Left renal cortex interstitium (tissue), 4 donors: Measurements from ENCODE around the gene FBXW11. TPM values are rescaled to one million over a fixed set of nuclear protein-coding genes. Genes with fewer than 3 reads are reported as not detected.
"Not testable (repeated sequence)": the region's sequence is repeated elsewhere in the genome, so short reads cannot be mapped to it uniquely, and the experiment has no call there.

Source experiments
- DNase-seq, 4 donors: peaks; one replicate each; pipeline ENCODE4 v3.0.0-alpha.2; 2013; ENCODE audit warnings: low read depth in 4 of 4, low spot score in 2 of 4, missing footprints in 1 of 4
- polyA plus RNA-seq, 4 donors: library from polyadenylated mRNA; unstranded; fragments of 120-200 nt; gene quantifications; one replicate each; pipeline ENCODE4 v1.2.1, GENCODE V29; 2013; ENCODE audit not compliant: insufficient read length in 4 of 4

The FBXW11 gene
- polyA plus RNA-seq, 4 donors: 51.0 to 58.7 (median 55.5) TPM

DNA sequence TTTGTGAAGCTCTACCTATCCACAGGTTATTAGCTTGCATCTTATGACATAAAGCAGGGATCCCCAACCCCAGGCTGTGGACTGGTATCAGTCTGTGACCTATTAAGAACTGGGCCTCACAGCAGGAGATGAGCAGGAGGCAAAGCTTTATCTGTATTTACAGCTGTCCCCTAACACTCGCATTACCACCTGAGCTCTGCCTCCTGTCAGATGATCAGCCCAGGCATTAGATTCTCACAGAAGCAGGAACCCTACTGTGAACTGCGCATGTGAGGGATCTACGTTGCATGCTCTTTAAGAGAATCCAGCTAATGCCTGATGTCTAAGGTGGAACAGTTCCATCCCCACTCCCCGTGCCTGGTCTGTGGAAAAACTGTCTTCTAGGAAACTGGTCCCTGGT, 19.7 kb downstream of the FBXW11 start:
- no peak for DNase-seq

DNA sequence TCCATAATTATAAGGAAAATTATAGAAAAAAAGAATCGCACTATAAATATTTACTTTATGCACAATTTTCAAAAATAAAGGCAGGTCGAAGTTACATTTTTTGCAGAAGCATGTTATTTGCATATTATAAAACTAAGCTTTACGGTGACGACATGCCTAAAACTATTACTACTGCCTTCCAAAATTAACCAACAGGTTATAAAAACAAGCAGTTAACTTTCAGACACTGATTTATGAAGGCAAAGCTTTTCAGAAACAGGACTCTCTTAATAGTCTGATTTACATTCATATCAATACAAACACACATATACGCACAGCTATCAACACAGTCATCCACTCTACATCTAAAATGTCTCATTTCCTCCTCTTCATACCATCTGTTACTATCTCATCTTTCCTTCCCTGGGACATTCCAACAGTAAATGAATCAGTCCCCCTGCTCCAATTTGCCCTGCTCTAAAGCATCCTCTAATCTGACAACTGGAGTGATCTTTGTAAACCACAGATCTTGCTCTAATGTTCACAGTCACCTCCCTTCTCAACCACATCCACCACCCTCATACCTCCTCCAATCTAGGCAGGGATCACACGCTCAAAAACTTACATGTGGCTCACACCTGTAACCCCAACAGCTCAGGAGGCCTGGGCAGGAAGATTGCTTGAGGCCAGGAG, 21.6 kb downstream of the FBXW11 start:
- no peak for DNase-seq

DNA sequence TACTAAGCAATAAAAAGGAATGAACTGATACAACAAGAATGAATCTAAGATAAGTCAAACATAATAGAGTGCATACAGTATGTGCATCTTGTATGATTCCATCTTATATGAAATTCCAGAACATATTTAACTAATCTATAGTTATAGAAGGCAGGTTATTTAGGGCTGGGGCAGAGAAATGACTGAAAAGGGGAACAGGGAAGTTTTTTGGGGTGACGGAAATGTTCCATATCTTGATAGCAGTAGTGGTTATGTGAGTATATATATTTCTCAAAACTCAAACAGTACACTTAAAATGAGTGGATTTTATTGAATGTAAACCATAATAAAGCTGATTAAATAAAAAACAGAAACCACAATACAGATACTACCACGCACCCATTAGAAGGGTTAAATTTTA, 24.6 kb downstream of the FBXW11 start:
- no peak for DNase-seq

DNA sequence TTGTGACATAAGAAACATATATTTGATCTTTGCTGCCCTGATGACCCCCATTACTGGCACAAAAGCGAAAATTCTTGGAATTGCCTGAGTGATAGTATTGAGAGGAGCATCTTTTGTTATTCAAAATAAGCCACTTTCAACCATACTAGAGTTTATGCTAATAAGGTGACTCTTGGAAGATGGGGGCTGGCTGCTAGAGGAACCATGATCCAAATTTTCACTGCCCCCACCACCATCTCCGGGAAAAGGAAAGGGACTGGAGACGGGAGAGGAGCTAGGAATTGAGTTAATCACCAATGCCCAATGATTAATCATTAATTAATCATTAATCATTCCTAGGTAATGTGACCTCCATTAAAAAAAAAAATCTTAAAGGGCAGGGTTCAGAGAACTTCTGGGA, 25.6 kb downstream of the FBXW11 start:
- DNase-seq: no peak

DNA sequence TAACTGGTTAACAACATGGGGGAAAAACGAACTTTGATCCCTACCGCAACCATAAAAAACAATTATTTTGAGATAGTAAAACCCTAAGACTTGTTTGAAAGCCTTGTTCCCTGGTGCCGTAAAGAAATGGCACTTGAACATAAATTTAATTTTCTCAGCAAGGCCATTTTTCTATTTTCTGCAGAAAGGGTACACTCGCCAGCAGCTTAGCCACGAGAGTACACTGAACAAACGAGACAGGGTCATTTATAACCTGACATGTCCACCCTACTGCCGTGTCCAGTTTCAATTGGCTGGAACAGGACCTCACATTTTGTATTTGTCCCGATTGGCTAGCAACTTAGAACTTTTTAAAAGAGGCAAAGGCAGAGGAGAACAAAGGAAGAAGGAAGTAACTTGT, 26.8 kb downstream of the FBXW11 start:
- DNase-seq: no peak

DNA sequence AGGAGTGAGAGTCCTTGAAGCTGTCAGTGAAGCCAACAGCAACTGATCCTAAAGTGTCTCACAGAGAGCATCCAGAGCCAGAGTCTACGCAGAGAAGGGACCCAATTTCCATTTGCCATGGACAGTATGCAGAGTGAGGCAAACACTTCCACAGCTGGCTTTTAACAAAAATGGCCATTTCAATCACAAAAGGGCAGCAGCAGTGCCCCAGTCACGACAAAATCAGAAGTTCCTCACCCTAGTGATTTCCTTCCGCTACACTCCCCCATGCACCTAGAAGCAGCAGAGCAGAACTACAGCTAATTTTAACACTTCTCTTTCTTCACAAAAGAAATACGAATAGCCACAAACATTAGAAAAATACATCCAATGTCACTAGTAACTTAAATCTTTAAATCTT, 27.9 kb downstream of the FBXW11 start:
- no peak for DNase-seq

DNA sequence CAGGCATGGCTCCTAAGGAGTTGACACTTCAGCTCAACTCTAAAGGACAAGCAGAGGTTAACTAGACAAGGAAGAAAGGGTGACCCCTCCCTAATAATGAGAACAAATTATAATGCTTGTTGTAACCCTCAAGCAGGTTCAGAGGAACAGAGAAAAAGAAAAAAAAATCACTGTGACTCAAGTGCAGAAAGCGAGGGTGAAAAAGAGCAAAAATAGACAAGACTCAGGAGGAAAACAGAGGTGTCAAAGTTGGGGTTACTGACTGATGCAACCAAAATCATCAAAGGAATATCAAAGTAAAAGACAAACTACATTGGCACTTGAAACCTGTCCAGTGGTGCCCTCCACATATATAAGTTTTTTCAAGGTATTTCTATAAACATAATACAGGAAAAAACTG, 28.4 kb downstream of the FBXW11 start:
- DNase-seq: no peak

DNA sequence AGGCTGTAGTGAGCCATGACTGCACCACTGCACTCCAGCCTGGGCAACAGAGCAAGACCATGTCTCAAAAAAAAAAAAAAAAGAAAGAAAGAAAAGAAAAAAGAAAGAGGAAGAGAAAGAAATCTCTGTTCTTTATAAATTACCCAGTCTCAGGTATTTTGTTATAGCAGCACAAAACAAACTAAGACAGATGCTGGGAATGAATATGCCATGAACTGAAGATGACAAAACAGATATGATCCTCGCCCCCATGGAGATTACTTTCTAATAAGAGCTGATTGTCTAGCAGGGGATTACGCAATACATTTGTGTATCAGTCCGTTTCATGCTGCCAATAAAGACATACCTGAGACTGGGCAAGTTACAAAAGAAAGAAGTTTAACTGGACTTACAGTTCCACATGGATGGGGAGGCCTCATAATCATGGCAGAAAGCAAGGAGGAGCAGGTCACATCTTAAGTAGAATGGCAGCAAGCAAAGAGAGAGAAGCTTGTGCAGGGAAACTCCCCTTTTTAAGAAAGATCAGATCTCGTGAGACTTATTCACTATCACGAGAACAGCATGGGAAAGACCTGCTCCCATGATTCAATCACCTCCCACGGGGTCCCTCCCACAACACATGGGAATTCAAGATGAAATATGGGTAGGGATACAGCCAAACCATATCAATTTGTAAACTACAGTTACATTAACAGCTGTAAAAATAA, 29.0 kb downstream of the FBXW11 start:
- not testable (repeated sequence) for DNase-seq

DNA sequence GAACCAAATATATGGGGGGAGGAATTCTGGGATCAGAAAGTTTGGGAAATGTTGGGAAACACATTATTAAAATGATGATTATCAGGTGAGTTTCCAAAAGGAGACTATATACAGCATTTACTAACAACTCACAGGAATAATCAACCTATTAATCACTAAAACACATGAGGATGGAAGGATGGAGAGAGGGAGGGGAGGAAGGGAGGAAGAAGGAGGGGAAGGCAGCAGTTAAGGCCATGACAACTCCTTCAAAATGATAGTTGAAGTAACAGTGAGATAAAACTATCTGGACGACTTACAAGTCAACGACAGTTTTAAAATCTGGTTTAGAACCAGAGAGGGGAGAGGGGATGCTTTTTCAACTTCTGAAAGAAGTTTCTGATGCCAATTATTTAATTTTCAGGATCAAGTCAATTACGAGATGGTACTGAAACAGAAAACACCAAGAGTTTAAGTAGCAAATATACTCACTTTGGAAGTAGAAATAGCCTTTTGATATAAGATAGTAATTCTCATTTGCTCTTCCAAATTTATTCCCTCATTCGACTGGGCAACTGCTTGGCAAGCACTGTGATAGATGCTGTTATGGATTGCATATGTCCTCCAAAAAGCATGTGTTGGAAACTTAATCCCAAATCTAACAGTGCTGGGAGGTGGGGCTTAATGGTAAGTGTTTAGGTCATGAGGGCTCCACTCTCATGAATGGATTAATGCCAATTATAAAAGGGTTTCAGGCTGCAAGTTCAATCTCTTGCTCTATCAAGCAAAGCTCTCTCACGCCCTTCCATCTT, 30.4 kb downstream of the FBXW11 start:
- DNase-seq: no peak

DNA sequence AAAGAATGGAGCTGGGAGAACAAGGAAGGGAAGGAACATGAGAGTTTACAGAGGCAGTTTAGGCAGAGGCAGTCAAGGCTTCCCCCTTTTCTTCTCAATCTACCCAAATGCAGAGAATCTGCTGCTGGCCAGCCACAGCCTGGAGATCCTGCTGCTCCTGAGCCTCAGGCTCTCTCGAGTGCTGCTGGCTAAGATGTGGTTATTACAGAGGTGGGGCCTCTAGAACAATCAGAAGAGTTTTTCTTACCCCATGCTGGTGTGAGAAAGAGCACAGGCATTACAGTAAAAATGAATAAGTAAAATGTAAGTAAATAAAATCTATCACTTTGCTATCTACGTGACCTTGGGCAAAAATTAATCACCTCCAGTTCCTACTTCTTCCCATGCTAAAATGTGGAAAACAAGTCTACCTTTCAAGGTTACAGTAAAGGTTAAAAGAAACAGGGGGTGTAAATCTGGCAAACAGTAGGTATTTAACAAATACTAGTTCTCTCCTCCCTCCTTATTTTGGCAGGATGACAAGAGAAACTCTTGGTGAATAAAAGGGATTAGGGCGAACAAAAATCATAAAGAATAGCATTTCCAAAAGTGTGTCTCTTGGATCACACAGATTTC, 31.1 kb downstream of the FBXW11 start:
- DNase-seq: no peak

DNA sequence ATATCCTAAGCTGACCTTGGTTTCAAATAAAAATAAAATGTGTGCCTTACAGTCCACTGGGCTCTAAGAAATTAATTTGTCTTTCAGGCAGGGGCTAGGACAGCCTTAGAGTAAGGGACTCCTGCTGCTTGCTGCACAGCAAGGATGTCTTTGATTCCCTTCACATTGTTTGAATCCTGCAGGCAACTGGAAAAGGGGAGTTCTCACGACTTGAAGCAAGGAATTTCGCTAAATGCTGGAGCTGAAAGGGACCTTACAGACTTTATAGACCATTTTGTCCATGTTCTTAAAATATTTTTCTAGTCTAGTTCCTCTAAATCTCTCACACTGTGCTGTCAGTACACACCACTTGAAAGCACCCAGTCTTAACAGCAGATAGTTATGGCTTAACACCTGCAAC, 35.6 kb downstream of the FBXW11 start:
- no peak for DNase-seq

DNA sequence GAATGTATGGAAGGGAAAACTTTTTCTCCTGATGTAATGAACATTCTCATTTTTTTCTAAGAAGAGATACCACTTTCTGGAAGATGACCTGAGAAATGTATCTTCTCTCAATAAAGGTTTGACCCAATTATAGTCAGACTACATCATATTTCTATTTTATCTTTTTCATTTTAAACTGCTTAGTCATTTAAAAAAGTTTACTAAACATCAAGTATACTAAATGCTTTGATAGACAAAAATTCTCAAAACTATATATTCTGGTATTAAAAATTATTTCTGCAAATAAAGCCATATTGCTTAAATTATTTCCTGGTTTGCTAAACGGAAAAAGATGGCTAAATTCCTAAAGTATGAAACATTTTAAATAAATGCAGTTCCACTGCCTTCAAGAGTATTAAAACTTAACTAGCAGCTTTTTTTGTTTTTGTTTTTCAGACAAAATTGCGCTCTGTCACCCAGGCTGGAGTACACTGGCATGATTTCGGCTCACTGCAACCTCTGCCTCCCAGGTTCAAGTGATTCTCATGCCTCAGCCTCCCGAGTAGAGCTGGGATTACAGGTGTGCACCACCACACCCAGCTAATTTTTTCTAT, 37.1 kb downstream of the FBXW11 start:
- DNase-seq: no peak

DNA sequence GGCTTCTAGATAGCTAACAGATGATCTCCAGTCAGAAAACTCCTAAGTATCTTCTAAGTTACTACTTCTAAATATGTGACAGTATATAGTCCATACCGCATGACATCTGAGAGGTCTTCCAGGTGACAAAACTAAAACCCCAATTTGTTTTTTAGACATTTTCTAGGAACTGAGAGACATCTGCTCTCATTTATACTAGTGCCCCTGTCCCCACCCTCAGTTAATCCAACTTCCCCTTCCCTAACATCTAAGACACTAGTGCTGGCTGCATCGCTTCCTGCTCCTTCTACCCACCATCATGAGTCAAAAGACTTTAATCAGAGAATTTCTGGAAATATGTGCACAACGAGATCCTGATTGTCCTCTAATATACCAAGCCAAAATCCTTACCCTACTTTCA, 37.9 kb downstream of the FBXW11 start:
- DNase-seq: no peak

DNA sequence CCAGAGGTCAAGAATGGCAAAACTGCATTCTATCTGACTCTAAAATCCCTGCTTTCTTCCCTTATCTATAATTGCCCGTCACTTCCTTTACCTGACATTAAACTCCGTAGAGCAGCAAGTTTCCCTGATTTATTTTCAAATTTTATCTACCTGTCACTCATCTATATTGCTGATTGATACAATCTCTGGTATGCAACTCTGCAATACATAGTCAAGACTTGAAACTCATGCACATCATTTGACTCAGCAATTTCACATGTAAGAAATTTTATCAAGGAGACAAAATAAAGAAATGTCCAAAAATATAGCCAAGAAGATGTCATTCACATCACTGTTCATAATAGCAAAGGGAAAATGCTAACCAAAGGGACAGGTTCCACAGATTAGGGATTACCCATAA, 39.5 kb downstream of the FBXW11 start:
- no peak for DNase-seq

DNA sequence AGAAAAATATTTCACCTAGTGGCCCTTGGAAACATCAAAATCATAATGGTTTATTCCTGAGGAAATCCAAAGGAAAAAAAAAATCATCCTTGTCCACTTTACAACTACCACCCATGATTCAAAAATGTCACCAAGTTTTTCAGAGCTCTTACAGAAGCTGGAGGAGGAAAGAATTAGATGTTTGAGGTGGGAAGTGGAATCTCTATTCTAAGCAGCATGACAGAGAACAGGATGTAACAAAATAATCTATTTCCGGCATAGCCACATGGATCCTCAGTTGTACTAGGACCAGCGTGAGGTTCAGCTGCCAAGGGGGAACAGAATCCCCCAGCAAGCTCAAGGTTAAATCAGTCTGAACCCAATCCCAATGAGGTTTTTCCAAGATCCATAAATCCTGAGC, 40.2 kb downstream of the FBXW11 start:
- DNase-seq: no peak

DNA sequence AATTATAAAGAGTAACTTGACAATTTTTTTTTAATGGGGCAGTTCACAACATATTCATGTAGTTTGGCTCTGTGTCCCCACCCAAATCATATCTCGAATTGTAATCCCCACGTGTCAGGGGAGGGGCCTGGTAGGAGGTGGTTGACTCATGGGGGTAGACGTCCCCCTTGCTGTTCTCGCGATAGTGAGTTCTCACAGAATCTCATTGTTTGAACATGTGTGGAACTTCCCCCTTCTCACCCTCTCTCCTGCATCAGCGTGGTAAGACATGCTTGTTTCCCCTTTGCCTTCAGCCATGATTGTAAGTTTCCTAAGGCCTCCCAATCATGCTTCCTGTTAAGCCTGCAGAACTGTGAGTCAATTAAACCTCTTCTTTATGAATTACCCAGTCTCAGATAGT, 40.7 kb downstream of the FBXW11 start:
- no peak for DNase-seq

DNA sequence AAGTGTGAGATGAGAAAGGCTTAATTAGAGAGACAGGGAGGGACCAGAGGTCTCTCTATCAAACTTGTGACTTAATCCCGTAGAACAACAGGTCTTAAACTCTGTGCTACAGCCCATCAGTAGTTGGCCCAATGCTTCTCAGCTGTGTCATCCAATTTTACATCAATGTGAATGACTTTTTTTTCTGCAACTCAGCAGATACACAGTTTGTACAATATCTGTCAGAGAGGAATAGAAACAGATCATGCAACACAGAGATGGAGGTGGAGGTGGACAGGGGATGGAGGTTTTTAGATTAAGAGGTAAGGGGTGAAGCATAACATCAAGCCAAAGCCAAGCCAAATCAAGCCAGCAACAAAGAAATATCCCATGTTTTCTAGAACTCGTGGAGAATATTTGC, 43.0 kb downstream of the FBXW11 start:
- no peak for DNase-seq

DNA sequence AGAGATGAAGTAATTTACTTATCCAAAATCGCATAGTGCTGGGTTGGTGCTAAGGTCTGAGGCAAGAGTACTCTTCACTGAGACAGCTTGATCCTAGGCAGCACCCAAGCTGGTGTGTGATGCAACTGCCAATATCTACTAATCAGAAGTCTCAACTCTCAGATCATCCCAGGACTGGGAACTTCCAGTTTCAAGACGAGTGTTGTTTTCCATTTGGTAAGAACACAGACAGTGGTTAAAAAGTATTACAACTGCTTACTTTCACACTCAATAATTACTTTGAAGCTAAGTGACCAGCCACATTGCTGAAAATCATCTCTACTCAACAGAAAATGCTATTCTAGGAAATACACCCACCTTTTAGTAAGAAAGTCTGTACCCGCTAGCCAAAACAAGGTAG, 45.3 kb downstream of the FBXW11 start:
- no peak for DNase-seq

DNA sequence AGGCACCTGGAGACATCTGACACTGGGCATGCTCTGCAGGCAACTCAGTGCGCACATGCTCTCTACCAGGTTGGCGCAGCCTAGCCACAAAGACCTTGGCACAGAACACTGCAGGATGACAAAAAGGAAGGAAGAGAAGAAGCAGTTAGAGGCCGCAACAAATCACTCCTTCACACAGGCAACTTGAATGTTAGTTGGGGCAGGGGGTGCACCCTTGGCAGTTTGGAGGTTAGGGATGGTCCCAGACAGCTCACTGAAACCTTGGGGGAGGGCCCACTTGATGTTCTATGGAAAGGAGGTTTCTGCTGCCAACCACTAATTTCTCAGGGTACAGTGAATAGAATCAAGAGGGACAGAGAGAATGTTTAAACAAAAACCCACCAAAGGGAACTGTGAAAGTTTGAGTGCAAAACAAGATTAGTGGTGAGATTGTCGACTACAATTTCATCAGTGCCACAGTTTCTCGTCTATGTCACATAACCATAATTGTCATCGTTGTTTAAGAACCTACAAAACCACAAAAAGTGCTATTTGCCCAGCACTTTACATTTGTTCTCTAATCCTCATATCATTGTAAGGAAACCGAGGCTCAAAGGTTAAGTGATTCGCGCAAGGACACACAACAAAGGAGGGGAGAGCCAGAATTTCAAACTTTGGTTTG, 48.7 kb downstream of the FBXW11 start:
- DNase-seq: no peak

DNA sequence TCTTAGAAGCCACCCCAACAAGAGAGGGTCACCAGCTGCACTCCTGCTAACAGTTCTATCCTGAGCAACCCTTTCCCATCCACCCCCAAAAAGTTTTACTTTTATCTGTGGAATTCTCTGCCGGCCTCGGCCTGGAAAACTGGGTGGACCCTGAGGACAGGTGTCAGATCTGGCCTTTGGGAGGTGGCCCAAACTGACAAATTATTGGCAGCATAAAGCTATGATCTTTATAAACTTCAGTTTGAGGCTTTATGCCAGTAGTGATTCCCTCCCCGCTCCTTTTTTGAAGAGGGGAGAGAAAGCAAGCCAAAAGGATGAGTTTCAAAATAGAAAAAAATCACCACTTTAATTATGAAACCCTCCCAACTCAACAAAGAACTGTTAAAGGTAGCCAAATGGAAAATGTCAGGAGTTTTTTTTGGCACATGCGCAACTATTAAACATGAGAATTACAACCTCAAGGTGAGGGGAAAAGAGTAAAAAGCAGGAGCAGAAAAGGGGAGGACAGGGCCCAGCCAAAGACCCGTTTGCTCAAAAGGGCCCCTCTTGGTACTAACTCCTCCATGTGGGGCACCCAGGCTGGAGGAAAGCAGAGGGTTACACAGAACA, 49.4 kb downstream of the FBXW11 start:
- DNase-seq: no peak
